ENCODE results near the gene SYNE1. TPM values are rescaled to one million over a fixed set of nuclear protein-coding genes. Genes with fewer than 3 reads are reported as not detected.

The SYNE1 gene
- total RNA-seq, 1 experiment from 2014 or later = 23.0 TPM

GRCh38 chr6:152682141-152682540, 45.0 kb upstream of the SYNE1 start:
- peaks cover 18% of the 10 kb centered on the region for H3K27me3 Mint-ChIP-seq (ENCODE audit: insufficient read depth, unreplicated experiment)
- Histone ChIP-seq H3K9me3 (no peaks in the 10 kb centered on the region), H3K27me3 (replicated peaks; ENCODE audit: control insufficient read depth, insufficient read depth, low read length) (no peaks in the 10 kb centered on the region), H3K4me1 (no peaks in the 10 kb centered on the region), H3K4me3 (ENCODE audit: low read depth, low read length) (no peak overlapping the region), H3K36me3 (ENCODE audit: control insufficient read depth, insufficient read depth, low read length) (no peaks in the 10 kb centered on the region)
- H3K9me3 Mint-ChIP-seq (ENCODE audit: unreplicated experiment) = no peaks in the 10 kb centered on the region
- no peaks in the 10 kb centered on the region for H3K36me3 Mint-ChIP-seq (ENCODE audit: insufficient read depth, unreplicated experiment)
- H3K4me1 Mint-ChIP-seq (ENCODE audit: low read depth, unreplicated experiment) = peaks cover 7% of the 10 kb centered on the region
- no peak for DNase-seq
- TF ChIP-seq CTCF (IDR thresholded peaks at IDR 0.05; ENCODE audit: insufficient read depth in 1 of 2, low read depth in 1 of 2, low read length in 1 of 2, severe bottlenecking in 1 of 2, unreplicated experiment in 1 of 2) = no peak
- H3K4me3 Mint-ChIP-seq (ENCODE audit: unreplicated experiment) = no peak overlapping the region
- no peak overlapping the region for H3K27ac Mint-ChIP-seq (ENCODE audit: unreplicated experiment)
- CTCF ChIA-PET = no interaction called here
- BruUV-seq (replicated peaks) = no TSS peak
- POLR2A ChIA-PET = no interaction called here
- intact Hi-C loops (cut with micrococcal nuclease; ENCODE audit: unreplicated experiment) = no loop called here

- H3K4me3 Mint-ChIP-seq (ENCODE audit: unreplicated experiment) = peak overlapping the region; percentile 7
- TF ChIP-seq CTCF (IDR thresholded peaks at IDR 0.05; ENCODE audit: insufficient read depth in 1 of 2, low read depth in 1 of 2, low read length in 1 of 2, severe bottlenecking in 1 of 2, unreplicated experiment in 1 of 2) = no peak
- H3K4me3 ChIP-seq (ENCODE audit: low read depth, low read length) = no peak overlapping the region
- no peak overlapping the region for H3K27ac Mint-ChIP-seq (ENCODE audit: unreplicated experiment)
- intact Hi-C loops (cut with micrococcal nuclease; ENCODE audit: unreplicated experiment) = no loop called here
- POLR2A ChIA-PET = no interaction called here
- H3K36me3 Mint-ChIP-seq (ENCODE audit: insufficient read depth, unreplicated experiment) = no peaks in the 10 kb centered on the region
- BruUV-seq (replicated peaks) = no TSS peak
- no peaks in the 10 kb centered on the region for H3K4me1 ChIP-seq
- CTCF ChIA-PET = no interaction called here
- H3K9me3 Mint-ChIP-seq (ENCODE audit: unreplicated experiment) = no peaks in the 10 kb centered on the region
- no peaks in the 10 kb centered on the region for H3K36me3 ChIP-seq (ENCODE audit: control insufficient read depth, insufficient read depth, low read length)
- peaks cover 18% of the 10 kb centered on the region for H3K27me3 Mint-ChIP-seq (ENCODE audit: insufficient read depth, unreplicated experiment)
- no peaks in the 10 kb centered on the region for H3K27me3 ChIP-seq (replicated peaks; ENCODE audit: control insufficient read depth, insufficient read depth, low read length)
- H3K4me1 Mint-ChIP-seq (ENCODE audit: low read depth, unreplicated experiment) = peaks cover 7% of the 10 kb centered on the region
- DNase-seq = no peak
- H3K9me3 ChIP-seq = no peaks in the 10 kb centered on the region
These were observed 43.8 kb upstream of the SYNE1 start for GRCh38 chr6:152680879-152681517.

- Mint-ChIP-seq H3K36me3 (ENCODE audit: insufficient read depth, unreplicated experiment) (no peaks in the 10 kb centered on the region), H3K4me3 (ENCODE audit: unreplicated experiment) (peak overlapping the region; percentile 7), H3K9me3 (ENCODE audit: unreplicated experiment) (no peaks in the 10 kb centered on the region), H3K27me3 (ENCODE audit: insufficient read depth, unreplicated experiment) (peaks cover 18% of the 10 kb centered on the region), H3K27ac (ENCODE audit: unreplicated experiment) (no peak overlapping the region), H3K4me1 (ENCODE audit: low read depth, unreplicated experiment) (peaks cover 7% of the 10 kb centered on the region)
- Histone ChIP-seq H3K9me3 (no peaks in the 10 kb centered on the region), H3K4me1 (no peaks in the 10 kb centered on the region), H3K36me3 (ENCODE audit: control insufficient read depth, insufficient read depth, low read length) (no peaks in the 10 kb centered on the region), H3K27me3 (replicated peaks; ENCODE audit: control insufficient read depth, insufficient read depth, low read length) (no peaks in the 10 kb centered on the region), H3K4me3 (ENCODE audit: low read depth, low read length) (no peak overlapping the region)
- intact Hi-C loops (cut with micrococcal nuclease; ENCODE audit: unreplicated experiment) = no loop called here
- DNase-seq = no peak
- no peak for TF ChIP-seq CTCF (IDR thresholded peaks at IDR 0.05; ENCODE audit: insufficient read depth in 1 of 2, low read depth in 1 of 2, low read length in 1 of 2, severe bottlenecking in 1 of 2, unreplicated experiment in 1 of 2)
- CTCF ChIA-PET = no interaction called here
- POLR2A ChIA-PET = no interaction called here
- no TSS peak for BruUV-seq (replicated peaks)
These were observed 43.0 kb upstream of the SYNE1 start for GRCh38 chr6:152680151-152680550.

Measured in Caco-2 (cell line).